Measurements from ENCODE around the gene ANO10. TPM values are rescaled to one million over a fixed set of nuclear protein-coding genes. Genes with fewer than 3 reads are reported as not detected.

Gene ANO10
- total and polyA plus RNA-seq, 2 of the 8 experiments (the other 6 are each of a cell fraction or from before 2014, with no cell fraction given) = 38.0 to 53.2 TPM

DNA sequence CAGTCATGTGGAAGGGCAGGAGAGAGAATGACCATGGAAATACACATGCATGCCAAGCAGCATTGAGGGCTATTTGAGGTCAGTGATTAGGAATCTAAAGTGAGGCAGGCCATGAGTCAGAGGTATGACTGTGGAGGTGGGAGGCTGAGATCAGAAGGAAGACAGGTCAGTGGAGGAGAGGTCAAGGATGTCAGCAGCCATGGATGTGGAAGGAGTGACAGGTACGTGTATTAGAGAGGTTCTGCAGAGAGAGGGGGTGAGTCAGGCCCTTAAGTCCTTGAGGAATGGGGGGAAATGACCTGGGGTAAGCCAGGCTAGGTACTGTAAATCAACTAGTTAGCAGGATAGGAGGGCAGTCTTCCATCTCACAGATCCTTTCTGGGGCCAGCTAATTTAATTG, 166.6 kb downstream of the ANO10 start:
- Histone ChIP-seq H3K27ac (ENCODE audit: low read depth, low read length) (no peak overlapping the region), H2BK20ac (ENCODE audit: low read length) (no peak overlapping the region), H4K5ac (ENCODE audit: insufficient read length, low read depth, low read length) (no peak overlapping the region), H4K20me1 (replicated peaks in 1 of 2; ENCODE audit: control insufficient read depth in 1 of 2, insufficient read depth in 2 of 2, low read length in 2 of 2) (peaks cover 0 to 2% of the 10 kb centered on the region in 2 experiments), H3K23me2 (ENCODE audit: low read depth, low read length) (no peaks in the 10 kb centered on the region), H3K27me3 (replicated peaks in 1 of 4; ENCODE audit: control insufficient read depth in 3 of 4, extremely low read depth in 1 of 4, insufficient read depth in 3 of 4, low read length in 3 of 4) (no peaks in the 10 kb centered on the region), H3K18ac (ENCODE audit: extremely low read depth, low read length) (no peak overlapping the region), H2AFZ (ENCODE audit: low read length) (no peak overlapping the region), H3K36me3 (ENCODE audit: control insufficient read depth in 2 of 4, insufficient read depth in 4 of 4, low read length in 3 of 4) (no peaks in the 10 kb centered on the region), H3K4me2 (ENCODE audit: insufficient read depth in 1 of 2, low read depth in 2 of 2, low read length in 2 of 2) (no peak overlapping the region), H2BK120ac (replicated peaks; ENCODE audit: low read depth, low read length) (no peak overlapping the region), H3K14ac (ENCODE audit: insufficient read length) (no peak overlapping the region), H3K4me3 (ENCODE audit: extremely low read depth in 1 of 4, insufficient read depth in 2 of 4, low read depth in 3 of 4, low read length in 4 of 4) (no peak overlapping the region), H3K23ac (ENCODE audit: insufficient read length) (no peak overlapping the region), H3K4ac (replicated peaks; ENCODE audit: insufficient read length, low read depth, low read length) (no peak overlapping the region), H3K9me3 (ENCODE audit: insufficient read depth in 2 of 2, low read depth in 1 of 2, low read length in 1 of 2) (no peaks in the 10 kb centered on the region), H3K9ac (replicated peaks in 1 of 4; ENCODE audit: extremely low read depth in 1 of 4, low read depth in 3 of 4, low read length in 3 of 4) (no peak overlapping the region), H3K56ac (replicated peaks; ENCODE audit: insufficient read length, low read depth, low read length) (no peak overlapping the region), H4K91ac (replicated peaks; ENCODE audit: insufficient read length, low read length) (peak overlapping the region; percentile 9), H2BK12ac (ENCODE audit: low read depth, low read length) (no peak overlapping the region; the same call in 1 of the 2 replicates), H4K8ac (ENCODE audit: extremely low read depth, insufficient read depth, low read length) (no peak overlapping the region), H2BK15ac (ENCODE audit: low read length) (no peak overlapping the region), H3K4me1 (replicated peaks in 1 of 4; ENCODE audit: control insufficient read depth in 3 of 4, insufficient read depth in 4 of 4, low read length in 3 of 4) (0 out of 7 replicates have a peak, but pooled peaks cover 0 to 4% (median 0%) of the 10 kb centered on the region in 4 experiments), H2BK5ac (ENCODE audit: low read depth, low read length) (no peak overlapping the region), H3K79me1 (ENCODE audit: low read depth, low read length) (no peaks in the 10 kb centered on the region), H2AK5ac (ENCODE audit: low read depth, low read length) (peak overlapping the region; percentile 88; the same call in 1 of the 2 replicates), H3K79me2 (ENCODE audit: control insufficient read depth in 1 of 2, insufficient read depth in 2 of 2, low read length in 2 of 2) (no peaks in the 10 kb centered on the region)
- WGBS, 2 experiments (ENCODE audit: extremely low coverage in 1 of 2, insufficient coverage in 1 of 2, insufficient read length in 1 of 2, insufficient replicate concordance in 2 of 2, low coverage in 1 of 2, low lambda C conversion rate in 2 of 2, missing lambda C conversion rate in 1 of 2) = 89% methylated on average over 1 of the region's 1 CpG; no CpG with 5 or more reads in 1 of the 2 experiments
- TF ChIP-seq HDAC2 (IDR thresholded peaks at IDR 0.05; ENCODE audit: borderline replicate concordance in 1 of 2, low read depth in 2 of 2, low read length in 2 of 2) (no peak), BCL11A (IDR thresholded peaks at IDR 0.05; ENCODE audit: low read depth in 2 of 2, low read length in 2 of 2) (no peak), JUND (IDR thresholded peaks at IDR 0.05; ENCODE audit: low read length) (no peak), FOSL1 (IDR thresholded peaks at IDR 0.05; ENCODE audit: insufficient read depth, low read depth, low read length) (no peak)
- TF ChIP-seq, protein P1, sequence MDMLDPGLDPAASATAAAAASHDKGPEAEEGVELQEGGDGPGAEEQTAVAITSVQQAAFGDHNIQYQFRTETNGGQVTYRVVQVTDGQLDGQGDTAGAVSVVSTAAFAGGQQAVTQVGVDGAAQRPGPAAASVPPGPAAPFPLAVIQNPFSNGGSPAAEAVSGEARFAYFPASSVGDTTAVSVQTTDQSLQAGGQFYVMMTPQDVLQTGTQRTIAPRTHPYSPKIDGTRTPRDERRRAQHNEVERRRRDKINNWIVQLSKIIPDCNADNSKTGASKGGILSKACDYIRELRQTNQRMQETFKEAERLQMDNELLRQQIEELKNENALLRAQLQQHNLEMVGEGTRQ (IDR thresholded peaks at IDR 0.05; ENCODE audit: low read length) = no peak
- no peak for DNase-seq (ENCODE audit: low read depth in 1 of 2, low spot score in 2 of 2)
- ChIA-PET CTCF (ENCODE audit: partially characterized antibody) (no interaction called here), POLR2A (ENCODE audit: partially characterized antibody) (no interaction called here)
- FAIRE-seq = no peak

Measured in H1 (cell line).